Tibial nerve (tissue), 4 donors: ENCODE data around the gene IGF1R.

Source experiments
- CTCF ChIP-seq, 5 experiments: fragments of 200-600 bp in 3 of 5; fragments of 450-650 bp in 2 of 5; sonication (generic) in 3 of 5; IDR thresholded peaks; one replicate each; pipeline ENCODE4 v1.5.1; 2016 to 2019; ENCODE audit warnings: antibody characterized with exemption in 5 of 5, mild to moderate bottlenecking in 3 of 5, moderate library complexity in 2 of 5
- EP300 ChIP-seq, 2 donors: sonication (generic); formaldehyde crosslinking; IDR thresholded peaks; one replicate each; pipeline ENCODE4 v1.6.1; 2017; ENCODE audit warnings: antibody characterized with exemption in 2 of 2, mild to moderate bottlenecking in 1 of 2

- no peak for TF ChIP-seq CTCF (IDR thresholded peaks at IDR 0.05)
- no peak for TF ChIP-seq EP300 (IDR thresholded peaks at IDR 0.05)
Measured at GRCh38 chr15:98625614-98626013, 22.7 kb upstream of the IGF1R start.
